GM23338 (cell line): ENCODE measurements around the gene FBXL20. TPM values are rescaled to one million over a fixed set of nuclear protein-coding genes. Genes with fewer than 3 reads are reported as not detected.
A peak's percentile ranks its signal among the peaks of the same experiment; 100 is the strongest.

Experiments used
- ATAC-seq: fragments of 200-7000 bp; cut with Tn5 transposase; 3 replicates; pipeline ENCODE4 v1.9.1; 2020
- DNase-seq: peaks from one replicate; pipeline ENCODE4 v3.0.0-alpha.2; 2015; ENCODE audit warnings: low spot score
- H2AFZ ChIP-seq: fragments of 200-600 bp; sonication (generic); 2 replicates; pipeline ENCODE4 v1.8.0; 2016; ENCODE audit warnings: antibody characterized with exemption, mild to moderate bottlenecking, moderate library complexity
- H3F3A ChIP-seq: fragments of 200-600 bp; sonication (generic); replicated peaks from 2 replicates; pipeline ENCODE4 v1.8.0; 2017; ENCODE audit warnings: antibody characterized with exemption, mixed run types, low read depth
- H3K27ac ChIP-seq: fragments of 200-600 bp; sonication (generic); 2 replicates; pipeline ENCODE4 v1.6.1; 2016; ENCODE audit warnings: low read depth
- H3K27me3 ChIP-seq: fragments of 200-600 bp; sonication (generic); 2 replicates; pipeline ENCODE4 v1.8.0; 2016; ENCODE audit warnings: mild to moderate bottlenecking, mixed run types, moderate library complexity; ENCODE audit not compliant: insufficient read depth
- H3K36me3 ChIP-seq: fragments of 200-600 bp; sonication (generic); 2 replicates; pipeline ENCODE4 v1.8.0; 2016; ENCODE audit warnings: mild to moderate bottlenecking; ENCODE audit not compliant: insufficient read depth
- H3K4me1 ChIP-seq: fragments of 200-600 bp; sonication (generic); 2 replicates; pipeline ENCODE4 v1.8.0; 2016; ENCODE audit warnings: mild to moderate bottlenecking, moderate library complexity; ENCODE audit not compliant: insufficient read depth
- H3K4me2 ChIP-seq: fragments of 200-600 bp; sonication (generic); 2 replicates; pipeline ENCODE4 v1.7.1; 2017; ENCODE audit warnings: mixed run types
- H3K4me3 ChIP-seq: fragments of 200-600 bp; sonication (generic); 2 replicates; pipeline ENCODE4 v1.6.1; 2016; ENCODE audit warnings: mixed run types
- H3K79me2 ChIP-seq: fragments of 200-600 bp; sonication (generic); replicated peaks from 2 replicates; pipeline ENCODE4 v1.8.0; 2017; ENCODE audit warnings: mild to moderate bottlenecking; ENCODE audit not compliant: insufficient read depth
- H3K9me2 ChIP-seq: fragments of 200-600 bp; sonication (generic); 2 replicates; pipeline ENCODE4 v1.8.0; 2017; ENCODE audit not compliant: insufficient read depth
- H4K20me1 ChIP-seq: fragments of 200-600 bp; sonication (generic); replicated peaks from 2 replicates; pipeline ENCODE4 v1.8.0; 2017; ENCODE audit warnings: mild to moderate bottlenecking; ENCODE audit not compliant: insufficient read depth
- H3K27ac Mint-ChIP-seq: 2 replicates; pipeline ENCODE4 v1.8.0; 2020; ENCODE audit warnings: inconsistent platforms, mild to moderate bottlenecking, moderate library complexity, mixed read lengths
- H3K27me3 Mint-ChIP-seq: 3 replicates; pipeline ENCODE4 v1.8.0; 2022; ENCODE audit warnings: low read depth, mild to moderate bottlenecking, moderate library complexity, mixed read lengths, inconsistent platforms; ENCODE audit not compliant: insufficient read depth, poor library complexity
- H3K36me3 Mint-ChIP-seq: 3 replicates; pipeline ENCODE4 v1.8.0; 2021; ENCODE audit warnings: low read depth, mild to moderate bottlenecking, inconsistent platforms, moderate library complexity, mixed read lengths
- H3K4me1 Mint-ChIP-seq: 3 replicates; pipeline ENCODE4 v1.8.0; 2020; ENCODE audit warnings: mild to moderate bottlenecking, inconsistent platforms, mixed read lengths
- H3K4me3 Mint-ChIP-seq: 3 replicates; pipeline ENCODE4 v1.8.0; 2021; ENCODE audit warnings: moderate library complexity, mild to moderate bottlenecking, inconsistent platforms, mixed read lengths
- H3K9me3 Mint-ChIP-seq: 3 replicates; pipeline ENCODE4 v1.8.0; 2020; ENCODE audit warnings: moderate library complexity, mild to moderate bottlenecking, inconsistent platforms, mixed read lengths
- CREB1 ChIP-seq: fragments of 250-450 bp; sonication (Bioruptor Pico); IDR thresholded peaks from 2 replicates; pipeline ENCODE4 v1.5.0; 2020; ENCODE audit warnings: low read depth, mild to moderate bottlenecking, moderate library complexity
- ETS1 ChIP-seq: IDR thresholded peaks from 2 replicates; pipeline ENCODE4 v1.6.1; 2016; ENCODE audit warnings: antibody characterized with exemption
- POLR2AphosphoS5 ChIP-seq: IDR thresholded peaks from 2 replicates; pipeline ENCODE4 v1.6.1; 2016; ENCODE audit warnings: antibody characterized with exemption, low read depth
- REST ChIP-seq: IDR thresholded peaks from one replicate; pipeline ENCODE4 v1.6.1; 2018; ENCODE audit warnings: antibody characterized with exemption; ENCODE audit not compliant: unreplicated experiment
- ZNF331 ChIP-seq: fragments of 250-450 bp; sonication (Bioruptor Pico); IDR thresholded peaks from 2 replicates; pipeline ENCODE4 v1.5.0; 2020; ENCODE audit warnings: low read depth, mild to moderate bottlenecking, moderate library complexity
- polyA plus RNA-seq: library from polyadenylated mRNA; unstranded; fragments of >200 nt; fragmentation: Nextera tagmentation; extraction: Ambion mirVana; gene quantifications from 2 replicates; pipeline ENCODE4 v1.2.1, GENCODE V29; 2016
- total RNA-seq: library from RNA; depleted of rRNA; stranded (reverse); fragments of >200 nt; shearing (Covaris generic); gene quantifications from 2 replicates; pipeline ENCODE4 v1.2.3, GENCODE V29; 2014

FBXL20 gene
- total and polyA plus RNA-seq, 2 experiments from 2014 or later = 2.9 to 6.9 TPM

GRCh38 chr17:39209317-39210092 is 191.9 kb downstream of the FBXL20 start:
- peak overlapping the region; percentile 89 for H3K4me2 ChIP-seq
- DNase-seq (peak; percentile 77), ATAC-seq (peak; percentile 28)
- H3K4me3 ChIP-seq = peak overlapping the region; percentile 61
- Mint-ChIP-seq H3K9me3 (no peaks in the 10 kb centered on the region; the same call in 2 of the 3 replicates), H3K27ac (no peak overlapping the region), H3K4me3 (peak overlapping the region; percentile 69), H3K36me3 (peaks cover 11% of the 10 kb centered on the region), H3K27me3 (peaks cover 15% of the 10 kb centered on the region), H3K4me1 (peaks cover 44% of the 10 kb centered on the region)
- H4K20me1 ChIP-seq = peaks cover 5% of the 10 kb centered on the region
- no peak overlapping the region for H3K27ac ChIP-seq
- H3K79me2 ChIP-seq = no peaks in the 10 kb centered on the region
- H3K36me3 ChIP-seq = peaks cover 8% of the 10 kb centered on the region
- peak; percentile 50; the same call in 1 of the 2 replicates for TF ChIP-seq POLR2AphosphoS5
- 0 out of 2 replicates have a peak, but pooled peaks have one; percentile 18 for TF ChIP-seq ETS1
- TF ChIP-seq REST = no peak
- TF ChIP-seq CREB1 (CRISPR knock-in tag) = peak; percentile 64
- 0 out of 2 replicates have a peak, but pooled peaks cover 9% of the 10 kb centered on the region for H3K27me3 ChIP-seq
- peak overlapping the region; percentile 89; the same call in 1 of the 2 replicates for H2AFZ ChIP-seq
- peaks cover 16% of the 10 kb centered on the region for H3K4me1 ChIP-seq
- no peaks in the 10 kb centered on the region for H3K9me2 ChIP-seq
- H3F3A ChIP-seq = peaks cover 19% of the 10 kb centered on the region

- DNase-seq (no peak), ATAC-seq (peak; percentile 6)
- Histone ChIP-seq H3K9me2 (no peaks in the 10 kb centered on the region), H3K27me3 (0 out of 2 replicates have a peak, but pooled peaks cover 9% of the 10 kb centered on the region), H3K79me2 (no peaks in the 10 kb centered on the region), H3K4me2 (peak overlapping the region; percentile 89), H3K27ac (no peak overlapping the region), H4K20me1 (peaks cover 11% of the 10 kb centered on the region), H3K36me3 (peaks cover 14% of the 10 kb centered on the region), H3K4me3 (peak overlapping the region; percentile 61), H2AFZ (peak overlapping the region; percentile 14; the same call in 1 of the 2 replicates), H3F3A (peaks cover 25% of the 10 kb centered on the region), H3K4me1 (peaks cover 16% of the 10 kb centered on the region)
- H3K36me3 Mint-ChIP-seq = peaks cover 17% of the 10 kb centered on the region
- H3K27me3 Mint-ChIP-seq = peaks cover 18% of the 10 kb centered on the region
- peaks cover 42% of the 10 kb centered on the region for H3K4me1 Mint-ChIP-seq
- no peak for TF ChIP-seq REST
- peak; percentile 56; the same call in 1 of the 2 replicates for TF ChIP-seq ZNF331
- H3K4me3 Mint-ChIP-seq = peak overlapping the region; percentile 69; the same call in 2 of the 3 replicates
- H3K27ac Mint-ChIP-seq = no peak overlapping the region
- no peaks in the 10 kb centered on the region; the same call in 2 of the 3 replicates for H3K9me3 Mint-ChIP-seq
Observed at GRCh38 chr17:39208893-39209292, 192.5 kb downstream of the FBXL20 start.
